ENCODE data around the gene RAC3.

Gene RAC3

GRCh38 chr17:81984773-81985410, 46.6 kb upstream of the RAC3 start:
- TF ChIP-seq CTCF (IDR thresholded peaks at IDR 0.05; ENCODE audit: insufficient read depth, low read length, poor library complexity, severe bottlenecking) = no peak
- TF ChIP-seq EZH2phosphoT487 (conservative IDR thresholded peaks at IDR 0.05; ENCODE audit: low read length) = no peak
- H3K4me2 ChIP-seq (ENCODE audit: low read depth, low read length, poor library complexity, severe bottlenecking) = no peak overlapping the region
- H2AFZ ChIP-seq (ENCODE audit: low read depth, low read length, severe bottlenecking) = no peak overlapping the region
- no peak overlapping the region for H3K9ac ChIP-seq (ENCODE audit: low read length)
- H3K36me3 ChIP-seq (ENCODE audit: low read length) = no peaks in the 10 kb centered on the region
- H3F3A ChIP-seq (ENCODE audit: insufficient read depth) = no peaks in the 10 kb centered on the region
- no peaks in the 10 kb centered on the region for H3K9me3 ChIP-seq (ENCODE audit: insufficient read depth, low read length)
- no peak overlapping the region for H3K4me3 ChIP-seq (ENCODE audit: insufficient read depth, low read length, poor library complexity, severe bottlenecking)
- no peak overlapping the region for H3K27ac ChIP-seq (ENCODE audit: low read depth, low read length)
- no peaks in the 10 kb centered on the region for H3K9me2 ChIP-seq (replicated peaks; ENCODE audit: insufficient read depth, low read length)
- no peaks in the 10 kb centered on the region for H3K27me3 ChIP-seq (ENCODE audit: low read length)
- H4K20me1 ChIP-seq (ENCODE audit: low read depth, low read length) = no peaks in the 10 kb centered on the region
- no peaks in the 10 kb centered on the region for H3K79me2 ChIP-seq (ENCODE audit: insufficient read depth, low read length)

- H3K27ac ChIP-seq (ENCODE audit: low read depth, low read length) = no peak overlapping the region
- H3K4me2 ChIP-seq (ENCODE audit: low read depth, low read length, poor library complexity, severe bottlenecking) = no peak overlapping the region
- H3K36me3 ChIP-seq (ENCODE audit: low read length) = no peaks in the 10 kb centered on the region
- H3K9me2 ChIP-seq (replicated peaks; ENCODE audit: insufficient read depth, low read length) = no peaks in the 10 kb centered on the region
- H3K4me3 ChIP-seq (ENCODE audit: insufficient read depth, low read length, poor library complexity, severe bottlenecking) = no peak overlapping the region
- H3F3A ChIP-seq (ENCODE audit: insufficient read depth) = no peaks in the 10 kb centered on the region
- H3K27me3 ChIP-seq (ENCODE audit: low read length) = no peaks in the 10 kb centered on the region
- TF ChIP-seq EZH2phosphoT487 (conservative IDR thresholded peaks at IDR 0.05; ENCODE audit: low read length) (no peak), CTCF (IDR thresholded peaks at IDR 0.05; ENCODE audit: insufficient read depth, low read length, poor library complexity, severe bottlenecking) (no peak)
- no peaks in the 10 kb centered on the region for H3K9me3 ChIP-seq (ENCODE audit: insufficient read depth, low read length)
- peaks cover 2% of the 10 kb centered on the region; the same call in 1 of the 2 replicates for H3K79me2 ChIP-seq (ENCODE audit: insufficient read depth, low read length)
- H2AFZ ChIP-seq (ENCODE audit: low read depth, low read length, severe bottlenecking) = no peak overlapping the region
- no peaks in the 10 kb centered on the region for H4K20me1 ChIP-seq (ENCODE audit: low read depth, low read length)
- no peak overlapping the region for H3K9ac ChIP-seq (ENCODE audit: low read length)
Measured at GRCh38 chr17:81986606-81987005, 44.9 kb upstream of the RAC3 start.

GRCh38 chr17:81987161-81987770, 44.2 kb upstream of the RAC3 start:
- Histone ChIP-seq H3K36me3 (ENCODE audit: low read length) (no peaks in the 10 kb centered on the region), H3K27ac (ENCODE audit: low read depth, low read length) (no peak overlapping the region), H3K4me3 (ENCODE audit: insufficient read depth, low read length, poor library complexity, severe bottlenecking) (no peak overlapping the region), H3F3A (ENCODE audit: insufficient read depth) (no peaks in the 10 kb centered on the region), H3K9ac (ENCODE audit: low read length) (no peak overlapping the region), H3K9me2 (replicated peaks; ENCODE audit: insufficient read depth, low read length) (no peaks in the 10 kb centered on the region), H3K79me2 (ENCODE audit: insufficient read depth, low read length) (peaks cover 6% of the 10 kb centered on the region; the same call in 1 of the 2 replicates), H3K27me3 (ENCODE audit: low read length) (no peaks in the 10 kb centered on the region), H3K9me3 (ENCODE audit: insufficient read depth, low read length) (no peaks in the 10 kb centered on the region), H3K4me2 (ENCODE audit: low read depth, low read length, poor library complexity, severe bottlenecking) (no peak overlapping the region), H4K20me1 (ENCODE audit: low read depth, low read length) (no peaks in the 10 kb centered on the region), H2AFZ (ENCODE audit: low read depth, low read length, severe bottlenecking) (no peak overlapping the region)
- TF ChIP-seq CTCF (IDR thresholded peaks at IDR 0.05; ENCODE audit: insufficient read depth, low read length, poor library complexity, severe bottlenecking) = no peak
- no peak for TF ChIP-seq EZH2phosphoT487 (conservative IDR thresholded peaks at IDR 0.05; ENCODE audit: low read length)
